IPS-18a (cell line): ENCODE measurements around the gene SPEM2.
"Not testable (repeated sequence)": the region's sequence is repeated elsewhere in the genome, so short reads cannot be mapped to it uniquely, and the experiment has no call there.

Source experiments
- H3K27ac ChIP-seq: one replicate; pipeline ENCODE4 v1.5.1; 2013; ENCODE audit warnings: low read length
- H3K27me3 ChIP-seq: one replicate; pipeline ENCODE4 v1.6.1; 2013; ENCODE audit warnings: mild to moderate bottlenecking, low read length; ENCODE audit not compliant: control insufficient read depth, insufficient read depth
- H3K36me3 ChIP-seq: one replicate; pipeline ENCODE4 v1.6.1; 2013; ENCODE audit warnings: low read depth, low read length; ENCODE audit not compliant: control insufficient read depth
- H3K4me1 ChIP-seq: one replicate; pipeline ENCODE4 v1.6.1; 2013; ENCODE audit warnings: low read depth, low read length; ENCODE audit not compliant: control insufficient read depth
- H3K4me3 ChIP-seq: one replicate; pipeline ENCODE4 v1.5.1; 2013; ENCODE audit warnings: low read length
- H3K9ac ChIP-seq: one replicate; pipeline ENCODE4 v1.6.1; 2013; ENCODE audit warnings: mild to moderate bottlenecking, low read length, moderate library complexity
- H3K9me3 ChIP-seq: one replicate; pipeline ENCODE4 v1.6.1; 2013; ENCODE audit warnings: low read depth, low read length; ENCODE audit not compliant: control insufficient read depth

The SPEM2 gene

DNA sequence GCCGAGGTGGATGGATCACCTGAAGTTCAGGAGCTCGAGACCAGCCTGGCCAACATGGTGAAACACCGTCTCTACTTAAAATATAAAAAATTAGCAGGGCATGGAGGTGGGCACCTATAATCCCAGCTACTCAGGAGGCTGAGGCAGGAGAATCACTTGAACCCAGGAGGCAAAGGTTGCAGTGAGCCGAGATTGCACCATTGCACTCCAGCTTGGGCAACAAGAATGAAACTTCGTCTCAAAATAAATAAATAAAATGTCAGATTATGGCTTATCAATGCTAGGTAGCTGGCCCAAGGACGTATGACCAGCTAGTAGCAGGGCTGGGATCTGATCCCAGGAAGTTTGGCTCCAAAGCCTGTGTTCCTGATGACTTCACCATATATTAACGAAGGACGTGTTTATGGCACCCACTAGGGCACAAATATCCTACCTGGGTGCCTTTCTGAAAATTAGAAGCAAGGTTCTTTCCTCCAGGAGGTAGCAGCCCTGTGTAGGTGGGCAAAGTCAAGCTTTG, 45.1 kb downstream of the SPEM2 start:
- H3K27ac ChIP-seq, H3K36me3 ChIP-seq, H3K4me1 ChIP-seq, H3K27me3 ChIP-seq, H3K4me3 ChIP-seq, H3K9me3 ChIP-seq, H3K9ac ChIP-seq: not testable (repeated sequence)

DNA sequence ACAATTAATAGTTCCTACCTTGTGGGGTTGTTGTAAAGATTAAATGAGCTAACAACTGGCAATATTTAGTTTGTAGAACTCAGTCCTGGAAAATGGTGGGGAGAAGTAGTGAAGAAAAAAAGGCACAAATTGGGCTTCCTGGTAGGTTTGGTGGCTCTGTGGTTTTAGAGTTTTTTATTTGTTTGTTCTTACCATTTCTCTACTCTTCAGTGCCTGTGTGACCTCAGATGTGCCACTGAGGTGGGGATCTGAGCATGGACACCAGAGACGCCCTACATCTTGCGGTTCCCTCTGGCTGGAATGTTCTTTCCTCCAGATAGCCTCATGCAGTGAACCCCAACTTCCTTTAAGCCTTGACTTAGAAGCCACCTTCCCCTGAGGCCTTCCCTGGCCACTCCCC, 46.3 kb downstream of the SPEM2 start:
- no peak overlapping the region for H3K4me3 ChIP-seq

DNA sequence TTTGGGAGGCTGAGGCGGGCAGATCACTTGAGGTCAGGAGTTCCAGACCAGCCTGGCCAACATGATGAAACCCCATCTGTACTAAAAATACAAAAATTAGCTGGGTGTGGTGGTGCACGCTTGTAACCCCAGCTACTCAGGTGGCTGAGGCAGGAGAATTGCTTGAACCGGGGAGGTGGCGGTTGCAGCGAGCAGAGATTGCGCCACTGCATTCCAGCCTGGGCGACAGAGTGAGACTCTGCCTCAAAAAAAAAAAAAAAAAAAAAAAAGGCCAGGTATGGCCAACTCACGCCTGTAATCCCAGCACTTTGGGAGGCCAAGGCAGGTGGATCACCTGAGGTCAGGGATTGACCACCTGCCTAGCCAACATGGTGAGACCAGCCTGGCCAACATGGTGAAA, 49.4 kb downstream of the SPEM2 start:
- not testable (repeated sequence) for H3K4me1 ChIP-seq, H3K36me3 ChIP-seq, H3K27ac ChIP-seq, H3K4me3 ChIP-seq, H3K9ac ChIP-seq, H3K9me3 ChIP-seq, H3K27me3 ChIP-seq

More for the DNA sequence above, 46.3 kb downstream of the SPEM2 start:
- H3K27me3 ChIP-seq = no peaks in the 10 kb centered on the region
- H3K36me3 ChIP-seq = no peaks in the 10 kb centered on the region
- no peaks in the 10 kb centered on the region for H3K9me3 ChIP-seq
- H3K27ac ChIP-seq = no peak overlapping the region
- H3K9ac ChIP-seq = no peak overlapping the region
- H3K4me1 ChIP-seq = no peaks in the 10 kb centered on the region

DNA sequence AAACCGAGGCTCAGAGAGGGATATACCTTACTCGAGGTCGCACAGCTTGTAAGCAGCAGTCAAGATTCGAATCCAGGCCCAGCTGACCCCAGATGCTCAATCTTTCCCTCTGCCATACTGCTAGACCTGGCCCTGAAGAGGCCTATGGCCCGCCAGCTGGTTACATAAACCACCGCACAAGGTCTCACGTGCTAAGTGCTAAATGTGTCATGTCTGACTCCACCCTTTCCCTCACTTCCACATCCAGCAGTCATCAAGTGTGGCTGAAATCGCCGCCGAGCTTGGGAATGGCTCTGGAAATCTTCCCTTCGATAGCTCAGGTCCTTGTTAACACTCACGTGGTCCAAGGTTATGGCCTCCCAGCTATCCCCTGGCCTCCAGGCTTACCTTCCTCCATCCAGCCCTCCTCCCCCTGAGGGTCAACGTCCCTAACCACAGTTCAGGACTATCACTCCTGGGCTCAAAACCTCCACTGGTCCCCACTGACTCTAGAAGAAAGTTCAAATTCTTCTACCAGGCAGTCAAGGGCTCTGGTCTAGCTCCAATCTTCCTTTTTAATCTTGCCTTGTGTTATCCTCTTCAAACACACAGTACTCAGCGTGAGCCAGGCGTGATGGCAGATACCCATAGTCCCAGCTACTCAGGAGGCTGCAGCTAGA, 50.5 kb downstream of the SPEM2 start:
- no peaks in the 10 kb centered on the region for H3K36me3 ChIP-seq
- H3K4me3 ChIP-seq = no peak overlapping the region
- peaks cover 5% of the 10 kb centered on the region for H3K4me1 ChIP-seq
- no peak overlapping the region for H3K9ac ChIP-seq
- no peaks in the 10 kb centered on the region for H3K27me3 ChIP-seq
- H3K9me3 ChIP-seq = no peaks in the 10 kb centered on the region
- H3K27ac ChIP-seq = no peak overlapping the region

DNA sequence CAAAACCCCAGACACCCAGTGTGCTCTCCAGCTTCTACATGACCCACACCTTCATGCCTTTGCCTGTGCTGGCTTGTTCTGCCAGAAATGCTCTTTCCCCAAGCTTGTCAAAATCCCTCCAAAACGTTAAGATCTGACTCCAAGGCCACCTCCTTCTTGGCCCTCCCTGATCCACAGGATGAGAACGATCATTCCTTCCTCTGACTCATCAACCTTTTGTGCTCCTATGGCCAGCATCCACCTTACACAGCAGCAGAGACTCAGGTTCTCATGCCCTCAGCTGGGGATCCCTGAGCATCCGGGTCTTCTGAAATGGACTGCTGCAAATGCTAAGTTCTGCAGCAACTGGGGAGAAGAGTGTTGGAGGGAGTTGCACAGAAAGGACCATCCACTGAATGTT, 51.1 kb downstream of the SPEM2 start:
- Histone ChIP-seq H3K27ac (no peak overlapping the region), H3K27me3 (no peaks in the 10 kb centered on the region), H3K4me3 (no peak overlapping the region), H3K4me1 (peaks cover 7% of the 10 kb centered on the region), H3K9me3 (no peaks in the 10 kb centered on the region), H3K9ac (no peak overlapping the region), H3K36me3 (no peaks in the 10 kb centered on the region)

DNA sequence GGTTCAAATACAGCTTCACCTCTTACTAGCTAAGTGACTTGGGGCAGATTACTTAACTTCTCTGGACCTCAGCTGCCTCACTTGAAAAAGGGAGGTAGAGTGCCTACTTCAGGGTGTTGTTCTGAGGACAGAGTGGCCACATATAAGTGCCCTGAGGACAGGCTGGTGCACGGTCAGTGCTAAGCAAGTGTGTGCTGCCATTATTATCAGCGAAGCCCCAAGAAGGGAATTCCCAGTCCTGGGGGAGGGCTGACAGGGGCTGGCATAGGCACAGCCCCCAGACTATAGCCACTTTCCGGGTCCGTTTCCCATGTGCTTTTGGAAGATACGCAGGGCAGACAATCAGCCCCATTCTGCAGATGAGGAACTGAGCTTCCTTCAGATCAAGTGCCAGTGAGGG, 51.5 kb downstream of the SPEM2 start:
- H3K4me1 ChIP-seq = peaks cover 8% of the 10 kb centered on the region
- no peak overlapping the region for H3K9ac ChIP-seq
- no peak overlapping the region for H3K4me3 ChIP-seq
- no peak overlapping the region for H3K27ac ChIP-seq
- H3K9me3 ChIP-seq = no peaks in the 10 kb centered on the region
- no peaks in the 10 kb centered on the region for H3K36me3 ChIP-seq
- no peaks in the 10 kb centered on the region for H3K27me3 ChIP-seq
